B cell (primary cell): ENCODE data around the gene ITPR2.

Experiments
- CTCF ChIP-seq: fragments of 200-600 bp; IDR thresholded peaks from one replicate; pipeline ENCODE4 v1.8.0; 2022; ENCODE audit warnings: antibody characterized with exemption, mild to moderate bottlenecking
- EZH2 ChIP-seq: IDR thresholded peaks from 2 replicates; pipeline ENCODE4 v1.6.1; 2012; ENCODE audit warnings: borderline replicate concordance, low read depth, mild to moderate bottlenecking, moderate library complexity, low read length; ENCODE audit not compliant: insufficient read depth, poor library complexity, severe bottlenecking

GRCh38 chr12:26841085-26841484, 8.1 kb upstream of the ITPR2 start:
- TF ChIP-seq CTCF = no peak
- TF ChIP-seq EZH2 = no peak
